ENCODE measurements around the gene SLC12A3.
A peak's percentile ranks its signal among the peaks of the same experiment; 100 is the strongest.

Gene SLC12A3

DNA sequence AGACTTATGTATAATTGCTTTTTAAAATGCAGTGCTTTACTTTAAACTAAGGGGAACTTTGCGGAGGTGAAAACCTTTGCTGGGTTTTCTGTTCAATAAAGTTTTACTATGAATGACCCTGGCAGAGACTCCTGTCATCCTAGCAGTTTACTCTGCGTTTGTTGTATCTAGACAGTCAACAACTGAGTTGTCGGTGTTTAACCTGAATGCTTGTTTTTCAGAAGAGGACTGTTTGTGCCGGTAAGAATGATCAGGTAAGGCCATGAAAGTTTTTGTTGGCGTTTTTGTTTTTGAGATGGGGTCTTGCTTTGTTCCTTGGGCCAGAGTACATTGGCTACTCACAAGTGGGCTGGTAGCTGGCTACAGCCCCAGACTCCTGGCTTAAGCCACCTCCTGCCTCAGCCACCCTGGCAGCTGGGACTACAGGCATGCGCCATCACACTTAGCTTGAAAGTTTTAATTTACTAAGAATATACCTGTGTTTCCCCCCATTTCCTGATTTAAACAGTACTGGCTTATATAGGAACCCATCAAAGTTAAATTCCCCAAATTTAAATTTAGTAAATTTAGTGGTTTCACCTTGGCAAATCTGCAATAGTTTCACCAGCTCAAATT is 78.9 kb downstream of the SLC12A3 start:
- DNase-seq (ENCODE audit: low read depth), result no peak

DNA sequence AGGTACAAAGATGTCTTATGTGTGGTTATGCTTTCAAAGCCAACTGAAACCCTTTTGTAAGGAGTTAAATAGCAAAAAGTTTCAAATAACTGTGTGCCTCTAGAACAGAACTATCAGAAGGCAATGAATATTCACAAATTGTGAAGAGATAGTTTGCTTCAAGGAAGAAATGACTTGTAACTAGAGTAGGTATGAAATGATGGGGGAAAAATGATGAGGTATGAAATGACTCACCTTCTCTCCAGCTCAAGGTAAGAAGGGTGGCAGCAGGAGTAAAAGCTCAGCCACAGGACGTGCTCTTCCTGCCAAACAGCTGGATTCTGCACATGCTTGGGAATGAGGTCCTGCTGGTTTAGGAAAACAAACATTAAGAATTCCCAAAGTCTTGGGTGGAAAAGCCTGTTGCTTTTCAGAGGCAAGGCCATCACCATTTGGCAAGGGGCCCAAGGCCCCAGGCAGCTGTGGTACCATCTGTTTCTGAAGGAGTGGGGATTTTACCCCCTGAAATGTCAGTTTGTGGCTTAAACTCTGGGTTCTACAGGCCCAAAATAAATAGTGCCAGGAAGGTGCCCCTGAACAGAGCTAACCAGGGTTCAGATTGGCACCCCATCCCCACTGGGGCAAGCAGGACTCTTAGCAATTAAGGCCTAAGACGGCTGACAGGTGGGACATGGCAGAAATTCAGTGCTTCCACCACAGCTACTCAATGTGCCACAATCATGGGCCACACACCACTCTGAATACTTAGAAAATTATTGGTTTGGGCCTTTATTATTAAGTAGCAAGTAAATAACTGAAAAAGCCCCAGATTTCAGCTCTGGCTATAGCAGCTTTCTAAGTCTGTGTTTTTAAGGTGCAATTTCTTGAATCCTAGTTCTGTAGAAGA is 80.2 kb downstream of the SLC12A3 start:
- DNase-seq (ENCODE audit: low read depth), result no peak

GRCh38 chr16:56945847-56946527 is 81.0 kb downstream of the SLC12A3 start:
- DNase-seq (ENCODE audit: low read depth), result no peak

DNA sequence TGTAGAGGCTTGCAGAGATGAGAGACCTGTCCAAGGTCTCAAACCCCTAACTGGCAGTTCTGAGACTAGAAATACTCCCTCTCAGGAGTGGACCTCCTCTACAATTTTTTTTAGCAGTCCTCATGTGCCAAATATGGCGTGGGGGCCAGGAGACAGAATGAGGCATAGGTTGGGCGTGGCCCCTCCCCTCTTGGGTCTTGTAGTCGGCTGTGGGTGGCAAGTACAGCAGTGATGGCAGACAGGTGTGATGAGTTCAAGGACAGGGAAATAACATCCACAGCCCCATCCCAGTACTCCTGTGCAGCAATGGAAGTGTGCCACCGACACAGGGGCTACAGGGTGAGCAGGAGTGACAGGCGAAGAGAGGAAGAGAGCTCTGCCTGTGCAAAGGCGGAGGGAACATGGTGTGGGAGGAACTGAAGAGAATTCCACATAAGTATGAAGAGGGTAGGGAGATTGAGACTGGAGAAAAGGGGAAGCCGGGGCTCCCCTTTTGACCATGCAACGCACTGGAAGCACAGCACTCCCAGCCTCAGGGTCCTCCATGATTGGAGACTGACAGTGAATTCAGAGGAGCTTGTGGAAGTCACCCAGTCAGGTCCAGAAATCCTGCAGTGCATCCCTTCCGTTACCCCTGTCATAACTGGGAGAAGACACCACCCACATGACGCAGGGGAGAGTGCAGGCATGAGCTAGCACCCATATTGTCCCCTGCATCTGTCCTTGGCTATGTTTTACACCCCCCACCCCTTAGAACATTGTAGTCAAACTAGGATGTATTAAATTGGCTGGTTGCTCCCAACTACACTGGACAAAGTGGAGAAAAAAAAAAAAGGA is 82.0 kb downstream of the SLC12A3 start:
- no peak for DNase-seq (ENCODE audit: low read depth)

- no peak for DNase-seq (ENCODE audit: low read depth)
Measured at GRCh38 chr16:56947604-56947995, 82.6 kb downstream of the SLC12A3 start.

- DNase-seq (ENCODE audit: low read depth), result no peak
Measured at GRCh38 chr16:56948234-56948633, 83.2 kb downstream of the SLC12A3 start.

DNA sequence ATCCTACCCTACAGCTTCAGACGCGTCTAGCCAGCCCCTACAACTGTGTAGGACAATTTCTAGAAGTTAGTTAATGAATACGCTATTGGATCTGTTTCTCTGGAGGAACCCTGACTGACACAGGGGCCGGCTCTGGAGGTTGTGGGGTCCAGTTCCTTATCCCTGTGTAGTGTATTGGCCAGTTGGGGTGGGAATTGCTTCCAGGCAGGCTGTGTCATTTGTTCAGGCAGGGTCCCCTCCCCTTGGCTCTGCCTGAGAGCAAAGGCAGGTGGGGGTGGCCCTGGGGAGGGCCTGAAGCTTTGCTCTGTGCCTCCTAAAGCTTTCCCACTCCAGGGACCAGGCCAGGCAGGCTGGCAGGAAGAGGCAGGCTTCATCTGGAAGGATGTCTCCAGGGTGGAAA is 85.0 kb downstream of the SLC12A3 start:
- no peak for DNase-seq (ENCODE audit: low read depth)

GRCh38 chr16:56950455-56950854 is 85.4 kb downstream of the SLC12A3 start:
- no peak for DNase-seq (ENCODE audit: low read depth)

DNA sequence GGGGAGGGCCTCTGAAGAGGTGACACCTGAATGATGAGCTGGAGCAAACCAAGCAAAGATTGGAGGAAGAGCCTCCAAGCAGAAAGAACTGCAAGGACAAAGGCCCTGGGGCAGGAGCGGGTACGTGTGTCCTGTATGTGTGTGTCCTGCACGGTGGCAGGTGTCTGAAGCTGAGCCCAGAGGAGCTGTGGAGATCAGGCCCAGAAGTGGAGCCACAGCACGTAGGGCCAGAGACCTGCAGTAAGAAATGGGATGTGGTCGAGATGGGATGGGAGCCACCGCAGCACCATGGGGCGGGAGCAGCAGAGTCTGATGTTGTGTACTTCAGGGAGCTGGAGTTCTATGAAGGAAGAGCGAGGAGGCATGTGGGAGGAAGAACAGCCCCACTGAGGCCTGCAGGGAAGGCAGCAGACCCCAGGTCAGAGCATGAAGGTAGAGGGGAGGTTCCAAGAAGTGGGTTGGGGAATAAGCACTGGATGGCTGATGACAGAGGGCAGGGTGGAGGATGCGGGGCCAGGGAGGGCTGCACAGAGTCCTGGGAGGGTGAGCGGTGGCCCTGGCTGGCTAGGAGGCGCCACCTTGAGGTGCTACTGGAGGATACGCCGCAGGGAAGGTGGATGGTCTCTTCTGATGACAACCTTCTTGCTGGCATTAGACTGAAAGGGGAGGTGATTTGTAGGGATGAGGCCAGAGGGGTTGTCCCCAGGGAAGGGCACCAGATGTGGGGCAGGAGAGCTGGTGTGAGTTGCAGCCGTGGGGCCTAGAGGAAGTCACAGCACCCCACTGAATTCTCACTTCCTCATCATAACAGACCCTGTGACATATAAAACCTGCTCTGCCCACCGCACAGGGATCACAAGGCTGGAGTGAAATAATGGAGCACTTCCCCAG is 86.1 kb downstream of the SLC12A3 start:
- no peak for DNase-seq (ENCODE audit: low read depth)

GRCh38 chr16:56953006-56953405 is 88.0 kb downstream of the SLC12A3 start:
- no peak for DNase-seq (ENCODE audit: low read depth)

DNA sequence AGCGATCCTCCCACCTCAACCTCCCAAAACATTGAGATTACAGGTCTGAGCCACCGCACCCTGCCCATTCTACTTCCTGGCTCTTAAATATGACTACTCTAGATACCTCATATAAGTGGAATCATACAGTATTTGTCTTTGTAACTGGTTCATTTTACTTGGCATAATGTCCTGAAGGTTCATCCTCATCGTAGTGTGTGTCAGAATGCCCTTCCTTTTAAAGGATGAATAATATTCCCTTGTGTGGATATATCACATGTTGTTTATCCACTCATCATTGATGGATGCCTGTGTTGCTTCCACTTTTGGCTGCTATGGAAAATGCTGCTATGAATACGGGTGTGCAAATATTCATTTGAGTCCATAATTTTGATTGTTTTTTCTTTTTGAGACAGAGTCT is 91.1 kb downstream of the SLC12A3 start:
- no peak for DNase-seq (ENCODE audit: low read depth)

GRCh38 chr16:56956756-56957155 is 91.7 kb downstream of the SLC12A3 start:
- no peak for DNase-seq (ENCODE audit: low read depth)

GRCh38 chr16:56960681-56961281 is 95.8 kb downstream of the SLC12A3 start:
- DNase-seq (ENCODE audit: low read depth), result no peak

GRCh38 chr16:56961386-56961785 is 96.4 kb downstream of the SLC12A3 start:
- no peak for DNase-seq (ENCODE audit: low read depth)

GRCh38 chr16:56961851-56962281 is 96.9 kb downstream of the SLC12A3 start, which contains the start of gene CETP:
Gene CETP (plus strand): TSS chr16:56961950. CDS start chr16:56961980, 30 bp downstream.
- no peak for DNase-seq (ENCODE audit: low read depth)

DNA sequence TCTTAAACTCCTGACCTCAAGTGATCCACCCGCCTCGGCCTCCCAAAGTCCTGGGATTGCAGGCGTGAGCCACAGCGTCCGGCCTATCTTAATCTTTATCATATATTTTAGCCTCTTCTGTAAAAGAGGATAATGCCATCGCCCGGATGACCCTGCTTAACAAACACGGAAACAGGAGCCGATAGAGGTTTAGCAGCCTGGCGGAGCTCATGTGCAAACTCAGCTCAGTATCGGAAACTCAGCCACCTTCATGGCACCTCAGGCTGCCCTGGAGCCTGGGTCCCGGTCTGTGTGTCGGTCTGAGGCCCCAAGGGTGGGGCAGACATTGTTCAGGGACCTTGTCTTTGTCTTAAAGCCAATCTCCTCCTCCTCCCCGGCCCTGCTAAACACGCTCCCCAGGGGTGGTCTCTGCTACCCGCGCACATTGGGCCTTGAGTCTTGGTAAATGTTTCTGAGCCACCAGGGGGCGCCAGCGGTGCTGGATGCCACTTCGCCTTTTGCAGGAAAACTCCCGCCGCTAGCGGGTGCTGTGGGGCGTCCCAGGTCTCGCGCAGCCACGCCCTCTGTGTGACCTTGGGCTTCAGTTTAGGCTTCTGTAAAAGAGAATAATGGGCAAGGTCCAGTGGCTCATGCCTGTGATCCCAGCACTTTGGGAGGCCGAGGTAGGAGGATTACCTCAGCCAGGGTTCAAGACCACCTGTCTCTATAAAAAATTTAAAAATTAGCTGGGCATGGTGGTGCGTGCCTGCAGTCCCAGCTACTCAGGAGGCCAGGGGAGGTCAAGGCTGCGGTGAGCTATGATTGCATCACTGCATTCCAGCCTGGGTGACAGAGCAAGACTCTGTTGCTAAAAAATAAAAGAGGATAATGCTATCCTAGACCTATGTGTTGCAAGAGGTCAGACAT is 99.5 kb downstream of the SLC12A3 start:
- peak; percentile 97 for DNase-seq (ENCODE audit: low read depth)

Data from activated T-cell treated with anti-CD3 and anti-CD28 coated beads for 1 hour (primary cell).